ENCODE measurements around the gene PPME1.

Gene PPME1

GRCh38 chr11:74162681-74163467 is 8.2 kb upstream of the PPME1 start:
- no peak for DNase-seq

DNA sequence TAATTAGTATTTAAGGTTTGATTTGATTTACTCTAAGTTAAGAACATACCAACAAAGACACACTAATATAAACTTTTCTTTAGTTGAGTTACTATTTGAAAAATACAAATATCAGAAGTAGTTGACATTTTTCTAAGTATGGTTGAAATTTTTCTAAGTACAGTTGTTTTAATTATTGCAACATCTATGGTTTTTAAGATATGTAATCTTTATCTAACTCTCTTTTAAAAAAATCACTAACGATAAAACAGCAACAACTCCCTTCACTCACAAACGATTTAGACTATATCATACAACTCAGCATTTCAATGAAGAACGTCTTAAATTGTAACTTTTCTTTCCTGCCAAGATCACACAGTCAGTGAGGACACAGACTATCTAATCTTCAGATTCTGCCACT is 2.3 kb upstream of the PPME1 start:
- DNase-seq, result no peak

- DNase-seq, result no peak
Measured at GRCh38 chr11:74169738-74170458, 1.2 kb upstream of the PPME1 start.

DNA sequence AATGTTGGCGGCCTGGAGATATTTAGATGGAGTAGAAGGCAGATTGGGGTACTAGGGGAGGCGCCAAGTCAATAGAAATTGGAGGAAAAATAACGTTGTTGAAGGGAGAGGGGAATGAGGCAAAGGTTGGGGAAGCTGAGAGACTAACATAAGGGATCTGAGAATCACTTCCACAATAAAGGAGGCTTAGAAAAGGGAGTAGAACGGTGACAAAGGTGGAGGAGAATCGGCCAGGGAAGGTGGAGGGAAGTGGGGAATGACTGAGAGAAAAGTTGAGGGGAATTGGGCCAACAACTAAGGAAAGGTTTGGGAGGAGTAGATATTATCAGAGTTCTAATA is 510 bp downstream of the PPME1 start:
- DNase-seq, result no peak

GRCh38 chr11:74171997-74172396 is 908 bp downstream of the PPME1 start:
- no peak for DNase-seq

GRCh38 chr11:74175920-74176319 is 4.8 kb downstream of the PPME1 start:
- DNase-seq, result no peak

DNA sequence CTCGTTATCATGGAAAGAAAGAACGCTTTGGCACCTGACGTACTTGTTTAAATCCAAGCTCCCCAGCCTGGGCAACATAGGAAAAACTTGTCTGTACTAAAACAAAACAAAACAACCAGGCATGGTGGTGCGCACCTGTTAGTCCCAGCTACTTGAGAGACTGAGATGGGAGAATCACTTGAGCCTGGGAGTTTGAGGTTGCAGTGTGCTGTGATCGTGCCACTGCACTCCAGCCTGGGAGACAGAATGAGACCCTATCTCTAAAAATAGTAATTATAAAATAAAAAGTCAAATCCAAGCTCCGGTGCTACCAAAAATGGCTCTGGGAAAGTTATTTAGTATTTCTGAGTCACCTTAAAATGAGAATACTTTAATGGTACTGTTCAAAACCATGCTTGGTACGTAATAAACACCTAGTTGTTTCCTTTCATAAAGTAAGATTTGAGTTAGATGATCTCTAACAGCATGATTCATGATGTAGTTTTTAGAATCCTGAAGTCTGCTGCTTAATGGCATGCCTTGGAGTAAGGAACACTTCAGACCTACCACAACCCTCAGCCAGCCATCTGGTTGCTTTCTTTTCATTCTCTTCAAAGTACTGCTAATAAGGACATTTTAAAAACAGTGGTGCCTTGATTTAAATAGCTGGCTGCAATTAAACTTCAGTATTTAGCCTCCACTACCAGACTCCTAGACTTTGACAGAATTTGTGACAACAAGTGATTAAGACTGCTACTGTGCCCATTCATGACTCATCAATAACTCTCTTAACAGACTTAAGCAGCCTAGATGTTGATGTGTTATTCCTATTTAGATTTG is 8.4 kb downstream of the PPME1 start:
- no peak for DNase-seq

DNA sequence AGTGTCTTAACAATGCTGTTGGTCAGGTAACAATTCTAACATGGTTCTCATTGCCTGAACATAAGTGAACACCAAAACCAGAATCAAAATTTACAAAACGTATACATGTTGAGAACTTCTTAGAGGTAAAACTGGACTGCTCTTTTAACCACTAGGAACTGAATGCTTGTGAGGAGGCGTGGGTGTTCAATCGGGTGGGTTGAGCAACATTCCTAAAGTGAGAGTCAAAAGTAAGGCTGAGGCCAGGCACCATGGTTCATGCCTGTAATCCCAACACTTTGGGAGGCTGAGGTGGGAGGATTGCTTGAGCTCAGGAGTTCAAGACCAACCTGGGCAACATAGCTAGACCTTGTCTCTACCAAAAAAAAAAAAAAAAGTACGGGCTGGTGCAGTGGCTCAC is 11.5 kb downstream of the PPME1 start:
- DNase-seq, result no peak

- no peak for DNase-seq
Measured at GRCh38 chr11:74185285-74185684, 14.2 kb downstream of the PPME1 start.

- DNase-seq, result no peak
Measured at GRCh38 chr11:74185695-74186094, 14.6 kb downstream of the PPME1 start.

- no peak for DNase-seq
Measured at GRCh38 chr11:74195828-74196227, 24.7 kb downstream of the PPME1 start.

DNA sequence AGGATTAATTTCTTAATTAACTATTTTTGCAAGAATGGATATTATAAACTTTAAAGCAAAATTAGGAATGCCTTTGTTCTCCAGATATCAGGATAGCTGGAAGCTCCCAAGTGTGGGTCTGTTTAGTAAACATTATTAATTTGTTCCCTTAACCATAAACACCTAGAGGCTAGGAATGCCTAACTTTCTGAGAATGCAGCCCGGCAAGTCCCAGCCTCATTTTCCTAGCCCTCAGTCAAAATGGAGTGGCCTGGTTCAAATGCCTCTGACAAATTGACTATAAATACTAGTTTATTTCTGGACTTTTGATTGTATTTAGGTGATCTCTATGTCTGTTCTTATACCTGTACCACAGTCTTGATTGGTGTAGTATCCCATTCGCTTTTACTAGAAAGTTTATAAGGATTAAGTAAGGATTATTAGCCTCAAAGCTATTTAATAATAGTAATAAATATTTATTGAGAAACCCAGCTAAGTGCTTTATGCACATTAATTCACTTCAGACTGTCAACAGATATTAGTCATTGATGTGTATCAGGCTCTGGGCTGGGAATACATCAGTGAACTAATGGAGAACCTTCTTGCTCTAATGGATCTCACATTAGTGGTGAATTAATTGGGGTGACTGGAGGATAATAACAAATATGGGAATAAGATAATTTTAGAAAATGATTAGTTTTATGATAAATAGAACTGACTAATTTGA is 25.8 kb downstream of the PPME1 start:
- DNase-seq, result no peak

- no peak for DNase-seq
Measured at GRCh38 chr11:74203966-74204365, 32.9 kb downstream of the PPME1 start.

DNA sequence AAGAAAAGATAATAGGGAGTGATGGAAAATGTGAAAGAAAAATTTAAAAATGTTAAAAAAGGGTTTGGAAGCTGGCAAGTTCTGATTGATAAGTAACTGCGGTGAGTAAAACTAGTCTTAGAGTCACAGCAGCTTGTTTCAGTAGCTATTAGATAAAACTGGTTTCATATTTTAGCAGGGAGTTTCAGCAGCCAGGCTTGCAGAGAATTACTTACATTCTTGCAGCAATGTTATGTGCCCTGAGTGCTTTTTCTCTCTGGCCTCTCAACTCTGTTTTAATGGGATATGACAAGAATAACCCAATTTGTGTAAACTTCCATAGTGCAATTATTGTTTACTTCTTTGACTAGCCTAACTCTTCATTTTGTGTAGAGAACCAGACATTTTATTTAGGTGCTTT is 33.6 kb downstream of the PPME1 start:
- no peak for DNase-seq

DNA sequence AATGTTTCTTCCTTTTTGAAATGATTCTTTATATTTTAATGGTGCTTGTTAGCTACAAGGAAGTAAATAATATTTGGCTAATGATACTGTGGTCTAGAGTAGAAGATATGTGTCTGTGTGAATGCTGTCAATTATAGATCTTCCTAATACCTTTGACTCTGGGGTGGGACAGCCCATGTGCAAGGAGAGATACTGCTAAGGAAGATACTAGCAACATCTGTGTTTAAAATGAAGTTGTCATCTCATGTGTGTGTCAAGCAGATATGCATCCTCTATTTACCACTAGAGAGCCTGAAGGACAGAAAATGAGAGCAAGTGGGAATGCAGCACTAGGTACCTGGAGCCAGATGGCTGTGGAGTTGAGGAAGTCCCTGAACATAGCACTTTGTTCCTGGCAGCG is 34.1 kb downstream of the PPME1 start:
- no peak for DNase-seq

DNA sequence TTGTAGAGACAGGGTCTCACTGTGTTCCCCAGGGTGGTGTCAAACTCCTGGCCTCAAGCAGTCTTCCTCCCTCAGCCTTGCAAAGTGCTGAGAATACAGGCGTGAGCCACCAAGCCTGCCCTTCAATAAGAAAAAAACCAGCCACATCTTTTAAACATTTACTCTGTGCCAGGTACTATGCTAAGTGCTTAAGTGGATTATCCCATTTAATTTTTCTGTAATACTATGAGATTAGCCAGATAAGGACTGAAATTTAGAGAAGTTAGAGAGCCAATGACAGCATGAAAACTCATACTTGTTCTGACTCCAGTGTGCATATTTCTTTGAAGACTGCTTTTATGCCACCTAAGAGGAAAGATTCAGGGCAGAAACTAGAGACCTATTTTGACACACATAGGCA is 35.7 kb downstream of the PPME1 start:
- no peak for DNase-seq

DNA sequence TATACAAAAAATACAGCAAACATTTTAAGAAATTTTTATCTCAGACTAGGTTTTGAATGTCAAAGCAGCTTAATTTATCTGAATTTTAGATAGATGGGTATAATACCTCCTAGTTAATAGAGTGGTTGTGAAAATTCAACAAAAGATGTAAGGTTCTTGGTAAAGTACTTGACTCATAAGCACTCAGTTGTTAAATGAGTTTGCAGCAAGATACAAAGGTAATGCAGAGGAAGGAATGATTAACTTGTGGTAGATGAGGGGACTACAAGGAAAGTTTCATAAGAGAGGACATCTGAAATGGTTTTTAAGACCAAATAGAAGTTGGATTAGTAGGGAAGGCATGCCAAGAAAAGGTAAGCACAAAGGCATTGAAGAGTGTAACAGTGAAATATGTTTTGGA is 37.4 kb downstream of the PPME1 start:
- DNase-seq, result no peak

- DNase-seq, result no peak
Measured at GRCh38 chr11:74212533-74212932, 41.4 kb downstream of the PPME1 start.

GRCh38 chr11:74220376-74220775 is 49.3 kb downstream of the PPME1 start:
- no peak for DNase-seq

GRCh38 chr11:74221816-74222215 is 50.7 kb downstream of the PPME1 start:
- no peak for DNase-seq

DNA sequence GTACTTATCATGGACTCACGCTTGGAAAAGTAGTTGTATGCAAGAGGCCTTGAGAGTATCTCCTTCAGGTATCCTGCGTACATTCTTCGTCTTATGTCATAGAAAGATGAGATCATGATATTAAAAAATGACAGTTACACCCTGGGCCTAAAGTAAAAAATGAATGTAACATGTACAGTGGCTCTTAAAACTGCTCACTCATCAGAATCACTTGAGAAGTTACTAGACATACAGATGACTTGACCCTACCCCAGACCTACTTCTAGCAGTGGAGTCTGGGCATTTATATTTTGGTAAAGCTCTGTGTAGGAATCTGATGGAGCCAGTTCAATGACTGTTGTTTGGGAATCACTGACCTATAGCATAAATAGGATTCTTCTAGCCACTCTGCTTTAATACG is 54.5 kb downstream of the PPME1 start:
- no peak for DNase-seq

GRCh38 chr11:74226907-74227306 is 55.8 kb downstream of the PPME1 start:
- DNase-seq, result no peak

Measured in C1 segment of cervical spinal cord (tissue), 14 donors.